ENCODE measurements around the gene CHN2.
"Not testable (repeated sequence)": the region's sequence is repeated elsewhere in the genome, so short reads cannot be mapped to it uniquely, and the experiment has no call there.

Gene CHN2

GRCh38 chr7:29508608-29509007, 314.0 kb downstream of the CHN2 start:
- TF ChIP-seq POLR2AphosphoS5 (IDR thresholded peaks at IDR 0.05; ENCODE audit: low read depth, low read length) (no peak), TAF1 (IDR thresholded peaks at IDR 0.05; ENCODE audit: borderline replicate concordance, low read depth, low read length) (no peak), POLR2A (IDR thresholded peaks at IDR 0.05; ENCODE audit: low read depth, low read length) (no peak)
- DNase-seq (ENCODE audit: insufficient read length) (no peak), FAIRE-seq (no peak)

DNA sequence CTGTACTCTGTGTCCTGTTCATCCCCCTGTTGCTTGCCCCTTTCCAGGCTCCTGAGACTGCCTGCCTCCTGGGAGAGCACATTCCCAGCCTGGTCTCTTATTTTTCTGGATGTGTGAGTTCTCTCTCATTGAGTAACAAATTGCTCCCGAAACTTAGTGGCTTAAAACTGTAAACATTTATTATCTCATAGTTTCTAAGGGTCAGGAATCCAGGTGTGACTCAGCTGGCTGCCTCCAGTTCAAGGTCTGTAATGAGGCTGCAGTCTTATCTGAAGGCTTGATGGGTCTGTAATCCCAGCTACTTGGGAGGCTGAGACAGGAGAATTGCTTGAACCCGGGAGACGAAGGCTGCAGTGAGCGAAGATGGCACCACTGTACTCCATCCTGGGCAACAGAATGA, 315.5 kb downstream of the CHN2 start:
- TF ChIP-seq POLR2AphosphoS5 (IDR thresholded peaks at IDR 0.05; ENCODE audit: low read depth, low read length) (no peak), POLR2A (IDR thresholded peaks at IDR 0.05; ENCODE audit: low read depth, low read length) (no peak)
- FAIRE-seq, result no peak
- DNase-seq (ENCODE audit: insufficient read length), result no peak

DNA sequence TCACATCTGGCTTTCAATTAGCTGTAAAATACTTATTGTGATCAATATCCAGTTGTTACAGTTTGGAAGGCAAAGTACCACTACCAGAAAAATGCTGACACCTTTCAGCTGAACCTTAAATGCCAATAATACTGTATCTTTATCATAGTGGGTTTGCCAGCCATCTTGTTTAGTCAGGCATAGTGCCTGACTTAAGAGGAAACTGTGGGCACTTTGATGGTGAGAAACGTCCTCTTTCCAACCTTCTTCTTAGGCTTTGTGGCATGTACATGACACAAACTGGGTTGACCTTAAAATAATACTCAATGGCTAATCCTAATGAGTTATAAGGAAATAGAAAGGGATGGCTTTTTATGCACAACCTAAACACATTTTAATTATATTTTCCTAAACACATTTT, 316.8 kb downstream of the CHN2 start:
- TF ChIP-seq POLR2A (IDR thresholded peaks at IDR 0.05; ENCODE audit: low read depth, low read length), result no peak
- no peak for TF ChIP-seq POLR2AphosphoS5 (IDR thresholded peaks at IDR 0.05; ENCODE audit: low read depth, low read length)
- no peak for TF ChIP-seq TAF1 (IDR thresholded peaks at IDR 0.05; ENCODE audit: borderline replicate concordance, low read depth, low read length)
- FAIRE-seq (no peak), DNase-seq (ENCODE audit: insufficient read length) (no peak)

DNA sequence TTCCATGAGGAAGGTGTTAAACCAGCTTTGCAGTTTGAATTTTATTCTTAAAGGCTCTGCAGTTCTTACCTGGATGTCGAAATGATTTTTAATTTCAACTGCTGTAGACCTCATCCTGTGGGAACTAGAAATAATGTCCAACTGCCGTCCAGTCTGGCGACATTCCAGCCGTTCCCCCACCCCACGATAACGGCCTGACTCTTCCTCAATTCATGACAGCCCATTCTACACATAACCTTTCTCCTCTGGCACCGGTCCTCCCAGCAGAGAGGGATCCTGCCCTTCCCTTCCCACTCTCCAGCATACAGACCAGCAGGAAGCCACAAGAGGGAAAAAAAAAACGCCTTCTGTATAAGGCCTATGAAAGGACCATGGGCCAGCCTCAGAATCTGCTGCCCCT, 317.3 kb downstream of the CHN2 start:
- FAIRE-seq (no peak), DNase-seq (ENCODE audit: insufficient read length) (no peak)
- TF ChIP-seq POLR2AphosphoS5 (IDR thresholded peaks at IDR 0.05; ENCODE audit: low read depth, low read length), result no peak

- no peak for TF ChIP-seq POLR2AphosphoS5 (IDR thresholded peaks at IDR 0.05; ENCODE audit: low read depth, low read length)
- no peak for DNase-seq (ENCODE audit: insufficient read length)
- no peak for FAIRE-seq
These were observed 321.9 kb downstream of the CHN2 start for GRCh38 chr7:29516491-29516890.

DNA sequence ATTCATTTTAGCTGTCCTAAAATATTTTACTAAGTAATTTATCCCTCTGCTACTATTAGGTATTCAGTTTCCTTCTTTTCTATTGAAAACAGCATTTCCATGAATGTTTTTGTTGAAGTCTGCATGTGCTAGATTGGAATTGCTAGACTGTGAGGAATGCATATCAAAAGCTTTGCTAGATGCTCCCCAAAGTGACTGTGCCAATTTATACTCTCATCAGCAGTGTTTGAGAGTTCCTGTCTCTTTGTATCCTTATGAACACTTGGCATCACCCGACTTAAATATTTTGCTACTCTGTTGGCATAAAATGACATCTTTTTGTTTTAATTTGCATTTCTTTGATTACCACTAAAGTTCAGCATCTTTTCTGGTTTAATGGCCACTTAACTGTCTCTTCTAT, 324.0 kb downstream of the CHN2 start:
- FAIRE-seq, result no peak
- TF ChIP-seq TAF1 (IDR thresholded peaks at IDR 0.05; ENCODE audit: borderline replicate concordance, low read depth, low read length) (no peak), POLR2AphosphoS5 (IDR thresholded peaks at IDR 0.05; ENCODE audit: low read depth, low read length) (no peak), POLR2A (IDR thresholded peaks at IDR 0.05; ENCODE audit: low read depth, low read length) (no peak)
- no peak for DNase-seq (ENCODE audit: insufficient read length)

DNA sequence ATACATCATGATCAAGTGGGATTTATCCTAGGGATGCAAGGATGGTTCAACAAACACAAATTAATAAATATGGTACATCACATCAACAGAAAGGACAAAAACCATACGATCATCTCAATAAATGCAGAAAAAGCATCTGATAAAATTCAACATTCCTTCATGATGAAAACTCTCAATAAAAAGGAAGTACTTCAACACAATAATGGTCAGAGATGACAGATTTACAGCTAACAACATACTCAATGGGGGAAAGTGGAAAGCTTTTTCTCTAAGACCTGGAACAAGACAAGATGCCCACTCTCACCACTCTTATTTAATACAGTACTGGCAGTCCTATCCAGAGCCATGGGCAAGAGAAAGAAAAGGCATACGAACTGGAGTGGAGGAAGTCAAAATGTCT, 329.2 kb downstream of the CHN2 start:
- FAIRE-seq (no peak), DNase-seq (ENCODE audit: insufficient read length) (no peak)
- TF ChIP-seq TAF1 (IDR thresholded peaks at IDR 0.05; ENCODE audit: borderline replicate concordance, low read depth, low read length), result no peak

DNA sequence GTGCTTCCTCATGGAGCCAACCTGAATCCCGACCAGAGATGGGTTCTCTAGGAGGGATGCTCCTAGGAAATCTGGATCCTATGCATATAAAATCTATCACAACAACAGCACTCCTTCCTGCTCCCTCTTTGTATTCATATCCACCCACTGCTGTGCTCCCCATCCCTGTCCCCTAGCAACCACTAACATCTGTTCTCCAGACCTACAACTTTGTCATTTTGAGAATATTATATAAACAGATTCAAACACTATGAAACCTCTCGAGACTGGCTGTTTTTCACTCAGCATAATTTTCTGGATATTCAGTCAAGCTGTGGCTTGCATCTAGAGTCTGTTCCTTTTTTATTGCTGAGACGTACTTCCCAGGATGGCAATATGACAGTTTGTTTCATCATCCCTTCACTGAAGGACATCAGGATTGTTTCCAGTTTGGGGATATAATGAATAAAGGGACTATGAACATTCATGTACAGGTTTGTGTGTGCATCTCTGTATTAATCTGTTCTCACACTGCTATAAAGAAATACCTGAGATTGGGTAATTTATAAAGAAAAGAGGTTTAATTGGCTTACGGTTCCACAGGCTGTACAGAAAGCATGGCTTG, 333.0 kb downstream of the CHN2 start:
- DNase-seq (ENCODE audit: insufficient read length), result no peak
- FAIRE-seq, result no peak
- no peak for TF ChIP-seq POLR2A (IDR thresholded peaks at IDR 0.05; ENCODE audit: low read depth, low read length)
- TF ChIP-seq TAF1 (IDR thresholded peaks at IDR 0.05; ENCODE audit: borderline replicate concordance, low read depth, low read length), result no peak
- no peak for TF ChIP-seq POLR2AphosphoS5 (IDR thresholded peaks at IDR 0.05; ENCODE audit: low read depth, low read length)

- not testable (repeated sequence) for FAIRE-seq; DNase-seq (ENCODE audit: insufficient read length)
These were observed 334.0 kb downstream of the CHN2 start for GRCh38 chr7:29528526-29528925.

All from GM12892 (cell line).